Retinal pigment epithelial cell (primary cell): ENCODE results near the gene CPLANE2.

ENCODE experiments used
- DNase-seq: peaks from one replicate; pipeline ENCODE4 v3.0.0-alpha.2; 2010; ENCODE audit warnings: low read depth
- H3K4me3 ChIP-seq: 2 replicates; pipeline ENCODE4 v1.5.1; 2011; ENCODE audit warnings: mild to moderate bottlenecking, low read length, control low read depth, moderate library complexity
- TF ChIP-seq, protein P1 (sequence below): conservative IDR thresholded peaks from 2 replicates; pipeline ENCODE4 v1.5.1; 2011; ENCODE audit warnings: low read depth, low read length, control low read depth, inconsistent platforms

CPLANE2 gene

DNA sequence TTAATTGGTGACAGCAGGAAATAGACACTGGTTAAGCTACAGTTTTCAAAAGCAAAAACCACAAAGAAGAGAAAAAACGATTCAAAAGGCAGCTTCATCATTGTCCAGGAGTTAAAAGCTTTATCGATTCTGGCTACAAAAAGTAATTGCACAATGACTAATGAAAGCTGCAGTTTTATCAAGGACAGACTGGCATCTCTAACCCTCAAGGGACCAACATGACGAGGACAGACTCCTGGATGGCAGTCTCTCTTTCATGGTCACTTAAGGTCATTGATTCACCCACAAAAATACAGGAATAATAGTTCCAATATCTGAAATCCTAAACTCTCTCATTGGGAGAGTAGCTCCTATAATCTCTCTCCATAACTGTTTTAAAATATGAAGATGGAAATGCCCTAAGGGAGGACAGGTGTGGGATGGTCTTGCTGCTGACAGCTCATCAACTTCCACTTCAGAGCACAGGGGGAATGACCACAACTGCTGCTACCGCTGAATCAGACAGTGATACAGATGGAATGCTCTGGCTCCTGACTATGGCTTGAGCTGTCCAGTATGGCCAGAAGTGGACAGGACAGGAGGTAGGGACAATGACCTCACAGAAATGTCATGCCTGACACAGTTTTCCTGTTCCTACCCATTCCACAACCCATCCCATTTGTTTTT is 17.4 kb upstream of the CPLANE2 start:
- TF ChIP-seq, protein P1, sequence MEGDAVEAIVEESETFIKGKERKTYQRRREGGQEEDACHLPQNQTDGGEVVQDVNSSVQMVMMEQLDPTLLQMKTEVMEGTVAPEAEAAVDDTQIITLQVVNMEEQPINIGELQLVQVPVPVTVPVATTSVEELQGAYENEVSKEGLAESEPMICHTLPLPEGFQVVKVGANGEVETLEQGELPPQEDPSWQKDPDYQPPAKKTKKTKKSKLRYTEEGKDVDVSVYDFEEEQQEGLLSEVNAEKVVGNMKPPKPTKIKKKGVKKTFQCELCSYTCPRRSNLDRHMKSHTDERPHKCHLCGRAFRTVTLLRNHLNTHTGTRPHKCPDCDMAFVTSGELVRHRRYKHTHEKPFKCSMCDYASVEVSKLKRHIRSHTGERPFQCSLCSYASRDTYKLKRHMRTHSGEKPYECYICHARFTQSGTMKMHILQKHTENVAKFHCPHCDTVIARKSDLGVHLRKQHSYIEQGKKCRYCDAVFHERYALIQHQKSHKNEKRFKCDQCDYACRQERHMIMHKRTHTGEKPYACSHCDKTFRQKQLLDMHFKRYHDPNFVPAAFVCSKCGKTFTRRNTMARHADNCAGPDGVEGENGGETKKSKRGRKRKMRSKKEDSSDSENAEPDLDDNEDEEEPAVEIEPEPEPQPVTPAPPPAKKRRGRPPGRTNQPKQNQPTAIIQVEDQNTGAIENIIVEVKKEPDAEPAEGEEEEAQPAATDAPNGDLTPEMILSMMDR, result no peak
- DNase-seq, result no peak
- H3K4me3 ChIP-seq, result no peak overlapping the region

DNA sequence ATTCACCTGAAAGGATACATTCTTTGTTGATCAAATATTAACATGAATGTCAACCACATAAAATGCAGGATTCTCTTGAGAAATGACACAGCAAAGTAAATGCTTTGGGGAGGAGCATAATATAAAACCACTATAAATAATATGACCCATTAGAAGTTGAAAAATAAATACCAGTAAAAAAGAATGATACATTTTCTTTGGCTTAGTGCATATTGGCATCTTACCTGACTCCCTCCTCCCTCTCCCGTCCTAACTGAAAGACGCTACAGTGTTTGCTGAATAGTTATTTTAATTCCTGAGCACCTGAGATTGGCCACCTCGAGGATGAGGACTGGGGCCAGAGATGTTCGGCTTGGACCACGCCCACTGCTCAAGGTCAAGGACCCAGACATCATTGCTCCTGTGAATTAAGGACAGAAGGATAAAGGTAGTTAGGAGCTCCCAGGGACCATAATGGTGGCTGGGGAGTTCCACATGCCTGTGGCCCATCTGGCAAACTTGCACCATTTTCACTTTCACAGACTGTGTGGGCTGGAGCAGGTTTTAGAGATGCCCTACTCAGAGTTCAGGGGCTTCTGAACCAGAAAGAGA is 16.4 kb upstream of the CPLANE2 start:
- no peak for DNase-seq
- TF ChIP-seq, protein P1, result no peak
- H3K4me3 ChIP-seq, result no peak overlapping the region

DNA sequence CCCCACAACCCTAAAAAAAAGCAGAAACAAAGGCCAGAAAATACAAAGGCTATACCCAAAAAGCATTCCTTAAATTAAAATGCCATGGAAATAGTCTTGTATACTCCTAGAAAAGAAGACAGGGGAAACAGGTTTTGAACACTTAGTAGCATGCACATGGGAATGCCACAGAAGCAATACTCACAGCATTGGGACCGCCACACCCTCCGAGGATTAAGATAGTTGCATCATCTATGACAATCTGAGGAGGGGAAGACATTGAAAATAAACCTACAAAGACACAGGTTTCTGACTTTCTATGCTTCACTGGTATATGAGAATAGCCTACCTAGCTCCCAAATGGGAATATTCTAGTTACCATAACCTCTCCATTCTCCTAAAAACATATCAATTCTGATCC is 15.9 kb upstream of the CPLANE2 start:
- no peak for DNase-seq
- TF ChIP-seq, protein P1, result no peak
- H3K4me3 ChIP-seq, result no peak overlapping the region

DNA sequence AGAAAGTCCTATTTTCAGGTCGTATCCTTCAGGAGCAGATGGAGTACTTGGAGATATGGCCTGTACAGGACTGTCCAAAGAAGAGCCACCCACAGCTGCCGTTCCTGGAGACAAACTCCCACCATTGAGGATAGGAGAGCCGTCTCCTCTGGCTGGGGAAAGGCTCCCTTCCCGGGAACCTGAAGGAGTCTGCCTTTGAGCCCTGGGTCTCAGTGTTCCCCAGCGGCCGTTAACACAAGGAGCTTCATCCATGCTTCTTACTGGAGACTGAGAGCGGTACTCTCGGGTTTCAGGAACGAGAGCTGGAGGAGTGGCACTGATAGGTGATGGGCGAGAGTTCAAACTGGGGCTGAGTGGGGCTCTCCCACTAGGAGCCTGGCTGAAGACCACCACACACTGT is 14.4 kb upstream of the CPLANE2 start:
- TF ChIP-seq, protein P1, result no peak

DNA sequence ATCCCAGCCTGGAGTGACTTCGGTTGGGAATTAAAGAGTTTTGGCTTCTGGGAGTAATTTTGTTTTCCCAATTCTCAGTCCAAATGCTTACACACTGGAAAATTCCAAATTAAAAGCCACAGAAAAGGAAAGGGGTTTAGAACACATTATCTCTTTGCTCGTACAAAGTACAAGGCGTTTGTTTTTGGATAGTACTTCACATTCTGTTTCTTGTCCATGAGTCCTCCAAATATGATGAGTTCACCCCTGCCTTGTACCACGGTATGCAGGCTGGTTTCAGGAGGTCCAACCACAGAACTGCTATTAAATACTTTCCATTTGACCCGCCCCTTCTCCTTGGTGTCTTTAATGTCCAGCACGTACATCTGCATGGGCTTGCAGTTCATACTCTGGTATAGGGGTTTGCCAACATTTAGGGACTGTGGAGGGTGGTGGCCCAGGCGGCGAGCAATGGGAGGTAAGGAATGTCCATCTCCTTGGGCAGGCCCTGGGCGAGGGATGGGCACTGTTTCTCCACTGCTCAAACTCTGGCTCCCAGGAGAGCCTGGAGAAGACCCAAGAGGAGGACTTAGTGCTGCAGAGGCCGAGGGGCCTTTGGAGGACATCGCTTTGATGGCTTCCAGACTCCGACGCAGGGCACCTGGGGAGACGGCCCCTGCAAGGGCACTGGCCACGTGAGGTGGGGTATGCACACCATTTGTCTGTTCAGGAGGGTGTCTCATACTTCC is 13.7 kb upstream of the CPLANE2 start:
- no peak for DNase-seq
- no peak overlapping the region for H3K4me3 ChIP-seq
- TF ChIP-seq, protein P1, result no peak

More for the DNA sequence above, 14.4 kb upstream of the CPLANE2 start:
- H3K4me3 ChIP-seq, result no peak overlapping the region
- DNase-seq, result no peak

DNA sequence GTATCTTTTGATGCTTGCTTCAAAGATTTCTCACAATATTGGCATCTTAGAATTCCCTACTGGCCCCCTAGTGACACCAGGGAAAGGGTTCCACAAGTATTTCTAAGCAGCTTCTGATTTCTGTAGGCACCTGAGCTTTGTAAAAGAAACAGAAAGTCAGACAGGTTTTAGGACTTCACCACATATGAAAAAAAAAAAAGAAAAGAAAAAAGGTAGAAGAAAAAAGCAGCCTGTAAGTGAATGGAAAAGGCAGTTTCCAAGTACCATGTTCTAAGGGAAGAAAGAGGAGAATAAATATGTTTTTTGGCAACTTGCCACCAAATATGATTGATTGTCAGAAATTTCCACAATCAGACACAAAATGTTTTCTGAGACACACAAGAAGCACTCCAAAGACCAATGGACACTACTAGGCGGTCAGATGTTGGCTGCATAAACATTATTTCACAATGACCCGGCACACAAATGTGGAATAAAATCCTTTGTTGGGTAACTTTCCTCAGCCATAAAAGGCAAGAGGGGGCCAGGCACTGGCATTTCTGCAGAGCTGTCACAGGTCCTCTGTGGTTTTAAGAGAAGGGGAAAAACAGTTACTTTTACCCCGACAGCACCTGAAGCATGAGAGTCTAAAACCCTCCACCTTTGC is 12.7 kb upstream of the CPLANE2 start:
- DNase-seq, result no peak

More for the DNA sequence above, 12.7 kb upstream of the CPLANE2 start:
- TF ChIP-seq, protein P1, result no peak
- no peak overlapping the region for H3K4me3 ChIP-seq
